Skeletal muscle tissue (tissue), 4 donors: ENCODE measurements around the gene RFTN1. TPM values are rescaled to one million over a fixed set of nuclear protein-coding genes. Genes with fewer than 3 reads are reported as not detected.

Source experiments
- H3K27ac ChIP-seq: one replicate; pipeline ENCODE4 v1.7.0; 2013; ENCODE audit warnings: mild to moderate bottlenecking, low read depth, low read length, inconsistent platforms
- H3K27me3 ChIP-seq, 3 donors: one replicate each; pipeline ENCODE4 v1.7.0; 2013; ENCODE audit warnings: low read length in 3 of 3; ENCODE audit not compliant: control insufficient read depth in 3 of 3, insufficient read depth in 3 of 3
- H3K36me3 ChIP-seq, 3 donors: one replicate each; pipeline ENCODE4 v1.7.0; 2013; ENCODE audit warnings: low read length in 3 of 3; ENCODE audit not compliant: control insufficient read depth in 3 of 3, insufficient read depth in 3 of 3
- H3K4me1 ChIP-seq, 3 donors: one replicate each; pipeline ENCODE4 v1.7.0; 2013; ENCODE audit warnings: low read length in 3 of 3, mild to moderate bottlenecking in 3 of 3; ENCODE audit not compliant: control insufficient read depth in 3 of 3, insufficient read depth in 3 of 3
- H3K4me3 ChIP-seq, 3 donors: one replicate each; pipeline ENCODE4 v1.7.0; 2013; ENCODE audit warnings: low read length in 3 of 3
- H3K9ac ChIP-seq, 3 donors: one replicate each; pipeline ENCODE4 v1.7.0; 2013; ENCODE audit warnings: low read length in 3 of 3, mild to moderate bottlenecking in 3 of 3, moderate library complexity in 2 of 3, low read depth in 1 of 3
- H3K9me3 ChIP-seq, 3 donors: one replicate each; pipeline ENCODE4 v1.7.0; 2013; ENCODE audit warnings: low read length in 3 of 3; ENCODE audit not compliant: control insufficient read depth in 3 of 3
- total RNA-seq: library from RNA; depleted of rRNA; stranded (reverse); fragments of >200 nt; gene quantifications from one replicate; pipeline ENCODE4 v1.2.3, GENCODE V29; 2014
- donor health status: Osteomylitis.

RFTN1 gene
- total RNA-seq, 1 donor from 2014 or later, result 15.7 TPM

DNA sequence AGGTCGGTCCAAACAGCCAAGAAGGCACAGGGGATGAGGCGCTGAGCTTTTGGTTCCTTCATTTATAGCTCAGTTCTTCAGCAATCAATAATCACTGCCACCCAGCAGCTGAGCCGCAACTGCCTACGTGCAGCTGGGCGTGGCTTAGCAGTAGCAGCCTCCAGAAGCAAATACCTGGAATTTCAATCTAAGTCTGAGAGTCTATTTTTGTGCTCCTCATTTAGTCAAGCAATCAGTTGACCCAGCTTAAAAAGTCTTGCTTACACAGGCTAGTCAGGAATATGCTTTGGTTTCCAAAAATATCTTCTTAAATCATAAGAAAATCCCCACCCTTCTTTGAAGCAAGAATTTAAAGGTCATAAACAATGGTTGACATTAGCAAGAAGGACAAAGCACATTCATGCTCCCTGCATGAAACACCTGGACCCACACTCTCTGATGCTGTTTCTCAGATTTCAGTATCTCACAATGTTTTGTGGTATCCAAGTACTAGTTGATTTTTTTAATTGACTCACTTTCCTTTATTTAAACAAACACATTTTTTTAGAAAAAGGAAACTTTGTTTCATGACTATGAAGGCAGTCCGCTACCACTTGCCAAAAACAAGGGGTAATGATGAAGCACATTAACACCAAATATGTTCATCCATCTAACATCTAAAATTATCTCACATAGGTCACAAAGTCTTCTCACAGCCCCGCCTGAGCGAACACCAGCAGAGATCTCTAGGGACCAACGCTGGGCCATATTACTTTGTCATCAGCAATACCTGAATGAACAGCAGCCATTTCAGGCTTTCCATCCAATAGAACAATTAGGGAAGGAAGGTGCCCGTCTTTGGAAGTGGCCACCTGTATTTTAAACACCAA, 142.4 kb downstream of the RFTN1 start:
- peak overlapping the region in 2 of 3 donors; percentile 49 to 70 for H3K9ac ChIP-seq
- H3K9me3 ChIP-seq, result no peaks in the 10 kb centered on the region
- H3K27ac ChIP-seq, result peak overlapping the region; percentile 74
- peaks cover 47 to 70% (median 57%) of the 10 kb centered on the region in 3 donors for H3K4me1 ChIP-seq
- peaks cover 0 to 10% (median 4%) of the 10 kb centered on the region in 3 donors for H3K36me3 ChIP-seq
- H3K27me3 ChIP-seq, result no peaks in the 10 kb centered on the region
- peak overlapping the region in 1 of 3 donors; percentile 45 for H3K4me3 ChIP-seq

DNA sequence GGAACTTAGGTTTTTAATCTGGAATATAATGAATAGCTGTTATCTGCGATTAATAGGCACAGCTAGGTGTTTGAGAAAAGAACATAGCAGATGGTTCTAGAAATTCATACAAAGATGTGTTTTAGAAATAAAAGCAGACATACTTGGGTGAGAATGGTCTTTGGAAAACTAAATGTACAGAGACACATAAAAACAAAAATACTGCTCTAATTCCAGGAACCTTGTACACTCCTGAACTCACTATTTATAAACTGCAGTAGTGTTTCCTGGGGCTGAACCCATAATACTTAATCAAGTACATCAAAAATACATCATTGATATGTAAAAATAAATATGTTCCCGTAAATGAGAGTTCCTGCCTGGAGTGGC, 143.0 kb downstream of the RFTN1 start:
- Histone ChIP-seq H3K9me3 (no peaks in the 10 kb centered on the region), H3K27ac (peak overlapping the region; percentile 74), H3K36me3 (peaks cover 0 to 10% (median 4%) of the 10 kb centered on the region in 3 donors), H3K4me1 (peaks cover 47 to 67% (median 52%) of the 10 kb centered on the region in 3 donors), H3K27me3 (no peaks in the 10 kb centered on the region), H3K9ac (peak overlapping the region in 2 of 3 donors; percentile 49 to 70), H3K4me3 (peak overlapping the region in 1 of 3 donors; percentile 45)

DNA sequence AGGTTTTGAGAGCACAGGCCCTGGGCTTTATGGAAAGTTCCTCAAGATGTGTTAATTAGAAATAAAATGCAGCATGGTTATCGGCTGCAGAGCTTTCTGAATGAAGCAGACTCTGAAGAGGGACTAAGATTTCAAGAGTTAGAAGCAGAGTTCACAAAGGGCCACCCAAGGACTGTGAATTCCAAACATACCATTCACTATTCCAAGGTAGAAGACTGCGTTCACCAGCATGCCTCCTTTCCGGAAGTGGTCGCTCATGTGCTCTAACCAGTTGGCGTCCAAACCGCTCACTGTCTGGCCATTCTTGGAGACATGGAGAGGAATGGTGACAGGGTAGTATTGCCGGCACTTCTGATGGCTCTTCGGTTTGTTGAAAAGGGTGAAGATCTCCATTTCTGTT, 143.6 kb downstream of the RFTN1 start:
- Histone ChIP-seq H3K9ac (peak overlapping the region in 1 of 3 donors; percentile 37), H3K4me1 (peaks cover 47 to 61% (median 50%) of the 10 kb centered on the region in 3 donors), H3K4me3 (no peak overlapping the region), H3K27me3 (no peaks in the 10 kb centered on the region), H3K27ac (peak overlapping the region; percentile 74), H3K9me3 (no peaks in the 10 kb centered on the region), H3K36me3 (peaks cover 0 to 10% (median 4%) of the 10 kb centered on the region in 3 donors)

DNA sequence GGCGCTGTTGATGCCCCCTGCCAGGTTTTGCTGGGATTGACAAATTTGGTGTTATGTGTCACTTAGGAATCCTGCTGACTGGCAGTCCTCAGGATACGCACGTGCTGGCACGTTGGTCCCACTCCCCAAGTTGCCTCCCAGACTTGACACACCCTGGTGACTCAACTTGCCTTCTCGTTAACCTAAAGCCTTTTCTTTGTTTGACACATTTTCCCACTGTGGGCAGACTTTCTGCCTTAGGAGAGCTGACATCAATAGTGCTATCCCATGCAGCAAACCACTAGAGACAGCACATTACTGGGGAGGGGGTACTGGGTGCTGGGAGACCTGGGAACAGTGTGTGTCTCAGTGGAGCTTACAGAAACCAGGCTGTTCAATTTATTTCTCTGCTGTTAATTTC, 144.2 kb downstream of the RFTN1 start:
- H3K4me3 ChIP-seq, result no peak overlapping the region
- no peaks in the 10 kb centered on the region for H3K27me3 ChIP-seq
- H3K9ac ChIP-seq, result peak overlapping the region in 1 of 3 donors; percentile 4
- H3K9me3 ChIP-seq, result no peaks in the 10 kb centered on the region
- H3K27ac ChIP-seq, result no peak overlapping the region
- peaks cover 47 to 55% (median 50%) of the 10 kb centered on the region in 3 donors for H3K4me1 ChIP-seq
- H3K36me3 ChIP-seq, result peaks cover 0 to 12% (median 4%) of the 10 kb centered on the region in 3 donors

DNA sequence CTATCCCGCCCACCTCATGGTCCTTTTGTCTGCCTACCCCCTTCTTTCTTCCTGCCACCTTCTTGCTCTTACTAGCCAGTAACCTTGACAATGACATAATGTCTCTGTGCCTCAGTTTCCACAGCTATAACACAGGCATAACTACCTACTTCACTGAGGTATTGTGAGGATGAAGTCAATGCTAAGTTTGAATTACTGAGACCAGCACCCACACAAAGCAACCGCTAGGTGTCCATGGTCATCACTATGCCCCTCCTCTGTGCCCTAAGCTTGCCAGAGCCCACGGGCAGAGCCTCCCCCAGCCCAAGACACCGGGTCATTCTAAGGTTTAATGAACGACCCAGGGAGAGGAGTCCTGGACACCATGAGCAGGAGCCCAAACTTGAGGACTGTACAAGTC, 146.9 kb downstream of the RFTN1 start:
- Histone ChIP-seq H3K4me1 (peaks cover 25 to 30% (median 25%) of the 10 kb centered on the region in 3 donors), H3K27me3 (no peaks in the 10 kb centered on the region), H3K36me3 (peaks cover 2 to 18% (median 11%) of the 10 kb centered on the region in 3 donors), H3K27ac (no peak overlapping the region), H3K9ac (no peak overlapping the region), H3K9me3 (no peaks in the 10 kb centered on the region), H3K4me3 (no peak overlapping the region)

DNA sequence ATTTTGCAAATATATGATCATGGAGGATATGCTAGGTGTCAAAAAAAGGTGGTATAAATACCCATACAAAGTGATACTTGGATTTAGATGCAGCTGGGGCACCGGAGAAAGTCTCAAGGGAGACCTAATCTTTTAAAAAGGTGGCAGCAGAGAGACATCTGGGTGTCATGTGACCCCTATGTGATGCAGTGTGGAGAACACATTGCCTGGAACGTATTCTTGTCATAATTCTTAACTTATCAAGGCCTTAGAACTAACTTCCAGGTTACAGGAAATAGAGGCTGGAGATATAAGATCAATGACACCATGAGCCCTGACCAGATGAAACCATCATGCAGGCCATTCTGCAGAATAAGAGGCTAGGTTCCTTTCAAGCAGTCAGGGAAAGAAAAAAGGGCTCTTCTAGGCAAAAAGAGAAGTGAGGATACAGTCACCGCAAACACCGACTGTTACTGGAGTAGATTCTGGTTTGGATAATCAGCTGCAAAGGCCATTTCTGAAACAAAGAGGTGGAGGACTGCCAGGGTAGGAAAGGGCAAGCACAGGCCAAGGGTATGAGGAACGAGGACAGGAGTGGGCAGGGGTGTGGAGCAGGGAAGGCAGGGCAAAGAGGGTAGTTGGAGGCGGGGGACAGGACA, 147.9 kb downstream of the RFTN1 start:
- peaks cover 4 to 18% (median 17%) of the 10 kb centered on the region in 3 donors for H3K36me3 ChIP-seq
- no peak overlapping the region for H3K4me3 ChIP-seq
- no peaks in the 10 kb centered on the region for H3K9me3 ChIP-seq
- H3K27ac ChIP-seq, result no peak overlapping the region
- H3K4me1 ChIP-seq, result peaks cover 15 to 26% (median 25%) of the 10 kb centered on the region in 3 donors
- H3K27me3 ChIP-seq, result no peaks in the 10 kb centered on the region
- no peak overlapping the region for H3K9ac ChIP-seq

DNA sequence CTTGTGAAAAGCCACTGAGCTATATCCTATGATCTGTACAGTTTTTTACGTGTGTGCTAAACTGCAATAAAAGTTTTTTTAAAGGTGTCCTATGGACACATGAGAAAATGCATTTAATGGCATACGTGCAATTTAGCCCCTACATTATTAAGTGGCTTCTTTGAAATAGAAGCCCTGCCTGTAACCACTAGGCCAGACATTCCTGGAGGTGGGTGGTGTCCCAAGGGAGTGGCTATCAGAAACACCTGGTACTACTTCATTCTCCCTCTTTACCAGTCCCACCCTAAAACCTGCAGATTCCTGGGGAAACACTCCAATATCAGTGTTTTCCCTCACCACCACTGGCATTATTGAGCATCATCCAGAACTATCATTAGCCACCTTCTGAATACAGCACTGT, 148.5 kb downstream of the RFTN1 start:
- H3K36me3 ChIP-seq, result peaks cover 4 to 17% (median 17%) of the 10 kb centered on the region in 3 donors
- no peak overlapping the region for H3K9ac ChIP-seq
- H3K4me3 ChIP-seq, result no peak overlapping the region
- no peak overlapping the region for H3K27ac ChIP-seq
- H3K4me1 ChIP-seq, result peaks cover 10 to 20% (median 18%) of the 10 kb centered on the region in 3 donors
- H3K9me3 ChIP-seq, result no peaks in the 10 kb centered on the region
- no peaks in the 10 kb centered on the region for H3K27me3 ChIP-seq

DNA sequence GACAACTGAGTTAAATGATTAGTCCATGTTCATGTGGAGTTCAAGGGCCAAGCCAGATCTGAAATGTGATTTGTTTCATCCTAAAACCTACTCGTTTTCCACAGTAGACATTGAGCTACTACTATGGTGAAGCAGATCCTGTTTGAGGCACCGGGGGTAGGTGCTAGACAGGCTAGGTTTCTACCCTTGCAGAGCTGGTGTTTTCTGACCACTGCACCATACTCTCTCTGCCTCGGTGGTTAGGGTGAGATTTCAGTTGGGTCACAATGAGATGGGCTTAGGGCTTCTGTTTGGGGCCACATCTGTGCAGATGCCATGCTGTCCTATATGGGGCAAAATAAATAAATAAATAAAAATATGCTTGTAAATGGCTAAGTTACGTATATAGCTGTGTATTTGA, 149.2 kb downstream of the RFTN1 start:
- Histone ChIP-seq H3K4me1 (peaks cover 3 to 14% (median 13%) of the 10 kb centered on the region in 3 donors), H3K9me3 (no peaks in the 10 kb centered on the region), H3K27ac (no peak overlapping the region), H3K4me3 (no peak overlapping the region), H3K36me3 (peaks cover 4 to 17% (median 14%) of the 10 kb centered on the region in 3 donors), H3K9ac (no peak overlapping the region), H3K27me3 (no peaks in the 10 kb centered on the region)

DNA sequence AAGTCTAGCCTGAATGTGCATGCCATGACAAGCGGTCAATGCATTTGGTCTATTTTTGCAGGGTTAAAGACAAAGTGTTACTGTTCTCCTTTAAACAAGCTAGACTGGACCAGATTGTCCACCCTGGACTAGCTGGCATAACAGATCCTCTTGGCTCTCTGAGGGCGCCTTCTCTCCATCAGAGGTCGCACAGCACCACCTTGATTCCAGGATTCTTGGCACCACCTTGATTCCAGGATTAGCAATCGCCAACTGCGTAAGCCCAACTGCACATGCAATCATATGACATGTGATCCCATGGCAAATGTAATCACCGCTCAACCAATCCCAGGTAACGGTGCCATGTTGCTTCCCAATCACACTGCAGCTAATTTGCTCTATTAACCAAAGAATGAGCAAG, 149.9 kb downstream of the RFTN1 start:
- no peaks in the 10 kb centered on the region for H3K9me3 ChIP-seq
- H3K36me3 ChIP-seq, result peaks cover 4 to 17% (median 12%) of the 10 kb centered on the region in 3 donors
- no peak overlapping the region for H3K4me3 ChIP-seq
- H3K27me3 ChIP-seq, result no peaks in the 10 kb centered on the region
- no peak overlapping the region for H3K27ac ChIP-seq
- H3K9ac ChIP-seq, result no peak overlapping the region
- peaks cover 0 to 14% (median 13%) of the 10 kb centered on the region in 3 donors for H3K4me1 ChIP-seq

DNA sequence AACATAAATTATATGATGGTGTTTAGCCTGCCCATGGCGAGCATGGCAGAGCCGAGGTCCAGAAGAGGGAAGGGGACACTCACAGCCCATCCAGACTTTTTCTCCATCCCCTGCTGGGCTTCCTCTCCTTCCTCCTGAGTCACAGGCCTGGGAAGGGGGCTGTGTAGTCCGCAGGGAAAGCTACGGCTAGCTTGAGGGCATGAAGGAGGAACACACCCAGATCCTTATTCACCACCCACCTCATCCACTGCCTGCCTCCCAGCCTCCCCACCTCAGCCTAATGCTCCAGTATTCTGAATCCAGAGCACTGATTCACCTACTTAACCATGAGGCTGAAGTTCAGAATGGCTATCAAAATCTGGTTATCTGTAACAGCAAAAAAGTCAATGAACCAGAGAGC, 150.7 kb downstream of the RFTN1 start:
- Histone ChIP-seq H3K36me3 (peaks cover 4 to 15% (median 8%) of the 10 kb centered on the region in 3 donors), H3K4me3 (no peak overlapping the region), H3K27ac (no peak overlapping the region), H3K27me3 (no peaks in the 10 kb centered on the region), H3K4me1 (peaks cover 0 to 14% (median 14%) of the 10 kb centered on the region in 3 donors), H3K9me3 (no peaks in the 10 kb centered on the region), H3K9ac (no peak overlapping the region)
